Measurements from ENCODE around the gene CGB3.

- TF ChIP-seq CTCF (IDR thresholded peaks at IDR 0.05) (no peak), SIN3A (IDR thresholded peaks at IDR 0.05; ENCODE audit: borderline replicate concordance, insufficient read depth, low read depth, low read length) (no peak), TCF7L2 (IDR thresholded peaks at IDR 0.05; ENCODE audit: low read depth, low read length) (no peak), REST (IDR thresholded peaks at IDR 0.05; ENCODE audit: insufficient read depth in 1 of 2, low read depth in 2 of 2, low read length in 1 of 2) (no peak)
Observed at GRCh38 chr19:48977061-48977460, 47.1 kb downstream of the CGB3 start.

Data from Panc1 (cell line).